Measurements from ENCODE around the gene PLXNA2. TPM values are rescaled to one million over a fixed set of nuclear protein-coding genes. Genes with fewer than 3 reads are reported as not detected.
A peak's percentile ranks its signal among the peaks of the same experiment; 100 is the strongest.

The PLXNA2 gene
- total and polyA plus RNA-seq, 2 of the 4 experiments (the other 2 are of a cell fraction): 0.72 to 1.1 TPM

DNA sequence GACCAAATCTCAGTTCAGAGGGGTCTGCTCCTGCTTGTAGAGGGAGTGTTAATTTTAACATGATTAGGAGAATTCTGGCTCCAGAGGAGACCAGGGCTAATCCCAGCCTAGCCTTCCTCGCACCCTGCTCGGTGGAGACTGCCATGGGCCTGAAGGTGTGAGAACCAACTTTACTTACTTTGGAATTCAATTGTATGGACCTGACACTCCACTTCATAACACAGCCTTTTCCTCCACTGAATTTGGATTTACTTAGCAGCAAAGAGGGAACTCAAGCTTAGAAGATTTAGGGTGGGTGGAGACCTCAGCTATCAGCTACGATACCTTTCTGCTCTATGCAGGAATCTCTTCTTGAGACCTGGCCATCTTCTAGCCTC, 11.5 kb downstream of the PLXNA2 start:
- Histone ChIP-seq H3K4me1 (ENCODE audit: control insufficient read depth, insufficient read depth, low read length) (peaks cover 37% of the 10 kb centered on the region), H4K5ac (ENCODE audit: low read depth, low read length) (no peak overlapping the region; the same call in 1 of the 2 replicates), H3K79me1 (ENCODE audit: low read depth in 1 of 2, low read length in 2 of 2) (peaks cover 0 to 56% of the 10 kb centered on the region in 2 experiments; a peak in 3 of 4 replicates), H3K9ac (ENCODE audit: low read depth, low read length) (no peak overlapping the region), H3K4ac (ENCODE audit: low read depth, low read length) (peak overlapping the region; percentile 67), H3K18ac (ENCODE audit: low read depth, low read length) (peak overlapping the region; percentile 30; the same call in 1 of the 2 replicates), H4K8ac (ENCODE audit: low read depth in 2 of 2, low read length in 2 of 2) (peak overlapping the region in 1 of 2 experiments; percentile 45; a peak in 2 of 4 replicates), H3K4me3 (ENCODE audit: insufficient read depth, low read depth, low read length) (no peak overlapping the region), H2AK5ac (ENCODE audit: low read depth, low read length) (peak overlapping the region; percentile 66), H3K36me3 (ENCODE audit: control insufficient read depth, insufficient read depth, low read length) (no peaks in the 10 kb centered on the region), H2BK20ac (ENCODE audit: low read depth, low read length) (peak overlapping the region; percentile 81), H3K27ac (ENCODE audit: insufficient read depth, low read length) (no peak overlapping the region), H3K27me3 (ENCODE audit: control insufficient read depth, insufficient read depth, low read length) (no peaks in the 10 kb centered on the region), H4K91ac (ENCODE audit: insufficient read depth, low read depth, low read length) (peak overlapping the region; percentile 19; the same call in 1 of the 2 replicates), H2AFZ (replicated peaks; ENCODE audit: low read length, poor library complexity) (no peak overlapping the region), H2BK15ac (ENCODE audit: low read depth, low read length) (peak overlapping the region; percentile 70; the same call in 1 of the 3 replicates), H3K56ac (ENCODE audit: extremely low read depth, insufficient read depth, low read length) (no peak overlapping the region), H4K20me1 (ENCODE audit: insufficient read depth, low read length) (no peaks in the 10 kb centered on the region), H3K4me2 (ENCODE audit: low read depth, low read length) (no peak overlapping the region), H2AK9ac (replicated peaks; ENCODE audit: low read depth, low read length, poor library complexity) (no peak overlapping the region), H2BK5ac (ENCODE audit: low read depth, low read length, poor library complexity, severe bottlenecking) (no peak overlapping the region), H3K23ac (ENCODE audit: low read depth, low read length) (no peak overlapping the region), H3K14ac (replicated peaks; ENCODE audit: low read depth, low read length) (peak overlapping the region; percentile 14; the same call in 1 of the 2 replicates), H3K9me3 (ENCODE audit: control insufficient read depth, insufficient read depth, low read length) (no peaks in the 10 kb centered on the region), H3K9me1 (ENCODE audit: insufficient read depth, low read length) (peaks cover 27% of the 10 kb centered on the region), H2BK120ac (ENCODE audit: low read depth, low read length) (peak overlapping the region; percentile 83)
- POLR2A ChIA-PET (ENCODE audit: unreplicated experiment): interaction anchor here (0.7 kb wide), 1 partner anchor 99 kb away, joined by 3 read pairs; no protein-coding TSS in a partner anchor
- in situ Hi-C loops (cut with MboI; ENCODE audit: low sequenced_read_pairs) (no loop called here), dilution Hi-C loops (cut with HindIII; ENCODE audit: low sequenced_read_pairs, unreplicated experiment) (no loop called here), intact Hi-C loops (cut with micrococcal nuclease) (no loop called here)
- no CpG with 5 or more reads among the region's 3 CpGs for WGBS, 2 experiments (ENCODE audit: extremely low coverage in 2 of 2, insufficient read length in 1 of 2)
- TF ChIP-seq, protein P1, sequence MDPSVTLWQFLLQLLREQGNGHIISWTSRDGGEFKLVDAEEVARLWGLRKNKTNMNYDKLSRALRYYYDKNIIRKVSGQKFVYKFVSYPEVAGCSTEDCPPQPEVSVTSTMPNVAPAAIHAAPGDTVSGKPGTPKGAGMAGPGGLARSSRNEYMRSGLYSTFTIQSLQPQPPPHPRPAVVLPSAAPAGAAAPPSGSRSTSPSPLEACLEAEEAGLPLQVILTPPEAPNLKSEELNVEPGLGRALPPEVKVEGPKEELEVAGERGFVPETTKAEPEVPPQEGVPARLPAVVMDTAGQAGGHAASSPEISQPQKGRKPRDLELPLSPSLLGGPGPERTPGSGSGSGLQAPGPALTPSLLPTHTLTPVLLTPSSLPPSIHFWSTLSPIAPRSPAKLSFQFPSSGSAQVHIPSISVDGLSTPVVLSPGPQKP (IDR thresholded peaks at IDR 0.05; ENCODE audit: borderline replicate concordance, low read depth, low read length): no peak
- TF ChIP-seq SMC3 (IDR thresholded peaks at IDR 0.05; ENCODE audit: low read depth, low read length) (no peak), MXI1 (IDR thresholded peaks at IDR 0.05; ENCODE audit: borderline replicate concordance, low read depth, low read length) (no peak), CTCF (conservative IDR thresholded peaks at IDR 0.05; ENCODE audit: low read depth, low read length) (no peak), MAFK (IDR thresholded peaks at IDR 0.05; ENCODE audit: low read depth, low read length) (no peak)
- no peak for DNase-seq
- CTCF ChIA-PET: interaction anchor here (1.1 to 3.1 kb wide), 5 partner anchors 10 to 210 kb away, joined by 3 to 15 read pairs (median 3); no protein-coding TSS in a partner anchor
- no peak for ATAC-seq (ENCODE audit: low read depth)
- no TSS peak for BruUV-seq (replicated peaks)
